ENCODE results near the gene DLG2. TPM values are rescaled to one million over a fixed set of nuclear protein-coding genes. Genes with fewer than 3 reads are reported as not detected.
A peak's percentile ranks its signal among the peaks of the same experiment; 100 is the strongest.

The DLG2 gene
- total and polyA plus RNA-seq, 9 of the 15 experiments (the other 6 are each of a cell fraction or from before 2014, with no cell fraction given): 0.52 to 1.6 (median 0.95) TPM

- no peaks in the 10 kb centered on the region for H3K9me1 ChIP-seq (ENCODE audit: control insufficient read depth, insufficient read depth, low read length)
- in situ Hi-C loops (cut with MboI): no loop called here
- intact Hi-C loops (cut with micrococcal nuclease): loop anchor here (10.0 kb wide), 1 partner anchor 880 kb away; no protein-coding TSS in a partner anchor
Observed at GRCh38 chr11:84714316-84714780, 912.8 kb downstream of the DLG2 start.

More at GRCh38 chr11:84714316-84714780, 912.8 kb downstream of the DLG2 start:
- TF ChIP-seq REST (IDR thresholded peaks at IDR 0.05; ENCODE audit: borderline replicate concordance) (peak; percentile 96), REST (CRISPR knock-in tag; IDR thresholded peaks at IDR 0.05; ENCODE audit: low read depth) (peak; percentile 92), EHMT2 (IDR thresholded peaks at IDR 0.05) (peak; percentile 90), CTCF (IDR thresholded peaks at IDR 0.05 in 2 of 3, conservative IDR thresholded peaks at IDR 0.05 in 1 of 3; ENCODE audit: insufficient read depth in 2 of 3, low read depth in 1 of 3, low read length in 3 of 3) (peak in 2 of 3 experiments; percentile 18 to 33; a peak in 2 of 6 replicates), MLX (CRISPR knock-in tag; conservative IDR thresholded peaks at IDR 0.05) (no peak), MIER1 (IDR thresholded peaks at IDR 0.05; ENCODE audit: low read depth) (peak; percentile 72; the same call in 1 of the 2 replicates), NEUROD1 (IDR thresholded peaks at IDR 0.05; ENCODE audit: borderline replicate concordance, low read depth, low read length, partially characterized antibody) (no peak), SPI1 (IDR thresholded peaks at IDR 0.05; ENCODE audit: borderline replicate concordance, low read depth, low read length) (peak; percentile 43; the same call in 1 of the 2 replicates)
- Histone ChIP-seq H3K27me3 (ENCODE audit: control insufficient read depth in 2 of 2, insufficient read depth in 2 of 2, low read length in 2 of 2) (no peaks in the 10 kb centered on the region), H3K36me3 (ENCODE audit: control insufficient read depth, insufficient read depth, low read length) (no peaks in the 10 kb centered on the region), H3K9ac (ENCODE audit: insufficient read depth in 1 of 2, low read depth in 2 of 2, low read length in 2 of 2) (no peak overlapping the region), H3K27ac (ENCODE audit: extremely low read depth, low read depth, low read length) (no peak overlapping the region), H3K4me1 (replicated peaks in 1 of 2; ENCODE audit: control insufficient read depth in 2 of 2, insufficient read depth in 2 of 2, low read length in 2 of 2) (no peaks in the 10 kb centered on the region), H3K9me3 (replicated peaks; ENCODE audit: control insufficient read depth, insufficient read depth, low read depth, low read length) (no peaks in the 10 kb centered on the region; the same call in 1 of the 2 replicates), H3K4me2 (ENCODE audit: insufficient read depth, low read length) (no peak overlapping the region), H4K20me1 (replicated peaks; ENCODE audit: control insufficient read depth, insufficient read depth, low read length) (no peaks in the 10 kb centered on the region), H3K79me2 (ENCODE audit: control insufficient read depth, insufficient read depth, low read length) (no peaks in the 10 kb centered on the region), H3K4me3 (no peak overlapping the region), H2AFZ (ENCODE audit: low read depth, low read length) (no peak overlapping the region)
- DNase-seq (ENCODE audit: extremely low read depth in 1 of 4, low spot score in 3 of 4) (peak; percentile 15 to 27 (median 20)), FAIRE-seq (no peak), ATAC-seq (0 out of 3 replicates have a peak, but pooled peaks have one; percentile 42)
- no TSS peak for BruUV-seq (replicated peaks)
- WGBS (ENCODE audit: insufficient coverage, low coverage, missing lambda C conversion rate): no CpG with 5 or more reads among the region's 1 CpG
- ChIA-PET CTCF (ENCODE audit: low intra/inter-chr PET ratio) (no interaction called here), POLR2A (no interaction called here)

All from K562 (cell line).